Iris pigment epithelial cell (primary cell): ENCODE measurements around the gene MED14.

Experiments used
- DNase-seq: peaks from one replicate; pipeline ENCODE4 v3.0.0-alpha.2; 2011; ENCODE audit warnings: low read depth

Gene MED14

DNA sequence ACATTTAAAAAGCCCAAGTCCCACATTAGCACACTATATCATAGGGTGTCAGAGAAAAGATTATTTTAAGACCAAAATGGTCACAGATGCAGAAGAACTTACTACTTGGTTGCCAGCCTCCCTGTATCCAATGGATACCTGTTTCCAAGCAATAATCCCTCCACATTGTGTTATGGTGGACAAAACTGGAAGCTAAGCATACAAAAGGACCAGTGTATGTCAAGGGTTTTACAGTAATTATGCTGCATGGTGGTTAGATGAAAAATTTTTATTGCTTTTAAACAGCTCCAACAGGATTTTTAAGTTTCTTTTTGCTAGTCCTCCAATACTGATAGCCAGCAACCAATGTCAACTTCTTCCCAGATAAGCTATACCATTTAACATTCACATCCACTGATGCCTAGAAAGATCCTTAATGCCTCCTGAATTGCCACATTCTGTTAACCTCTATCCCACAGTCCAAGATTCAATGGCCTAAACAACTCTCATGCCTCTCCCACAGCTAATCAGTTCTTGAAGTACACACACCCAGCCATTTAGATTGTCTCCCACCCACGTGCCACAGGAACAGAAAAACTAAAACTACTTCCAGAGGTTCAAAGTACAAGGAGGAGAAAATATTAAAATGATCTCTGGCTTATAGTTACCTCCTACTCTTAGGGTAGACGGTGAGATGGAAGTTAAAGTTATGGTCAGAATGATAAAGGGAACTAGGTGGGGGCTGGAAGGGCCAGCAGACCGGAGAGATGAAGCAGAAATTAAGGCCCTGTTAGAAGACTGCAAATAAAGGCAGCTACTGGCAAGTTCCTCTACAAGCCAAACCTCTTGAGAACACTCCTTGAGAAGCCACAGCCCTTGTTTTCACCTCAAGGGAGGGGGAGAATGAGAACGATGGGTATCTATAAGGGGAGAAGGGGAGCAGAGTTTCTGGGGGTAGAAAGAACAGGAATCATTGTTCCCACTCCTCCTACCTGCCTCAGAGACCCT lies 5.5 kb downstream of the MED14 start:
- DNase-seq = no peak

DNA sequence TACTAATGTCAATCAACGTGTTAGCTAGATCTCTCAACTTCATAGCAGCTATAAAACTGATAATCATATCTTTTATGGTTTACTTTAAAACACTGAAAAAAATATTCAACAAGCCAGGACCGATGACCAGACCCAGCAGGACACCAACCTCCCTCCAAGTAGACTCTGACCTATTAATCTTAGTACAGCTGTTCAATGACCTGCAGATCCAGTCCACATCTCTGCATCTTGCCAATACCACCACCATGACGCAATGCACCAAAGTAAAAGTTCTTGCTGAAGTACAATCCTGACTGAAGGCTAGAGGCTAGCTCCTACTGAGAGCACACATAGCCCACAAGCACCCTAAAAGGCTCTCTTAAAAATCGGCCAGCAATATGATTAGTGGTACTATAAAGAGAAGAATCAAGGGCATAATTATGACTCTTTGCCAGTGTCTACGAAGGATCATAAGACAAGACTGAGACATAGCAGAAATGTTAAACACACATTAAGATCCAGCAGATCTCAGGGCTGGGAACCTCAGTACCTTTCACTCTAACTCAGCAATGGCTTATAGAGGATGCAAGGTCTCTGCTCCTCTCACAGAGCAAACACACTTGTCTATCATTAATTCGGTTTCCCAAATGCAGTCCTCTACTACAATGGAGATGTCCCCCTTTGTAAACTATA lies 7.6 kb downstream of the MED14 start:
- peak; percentile 30 for DNase-seq

DNA sequence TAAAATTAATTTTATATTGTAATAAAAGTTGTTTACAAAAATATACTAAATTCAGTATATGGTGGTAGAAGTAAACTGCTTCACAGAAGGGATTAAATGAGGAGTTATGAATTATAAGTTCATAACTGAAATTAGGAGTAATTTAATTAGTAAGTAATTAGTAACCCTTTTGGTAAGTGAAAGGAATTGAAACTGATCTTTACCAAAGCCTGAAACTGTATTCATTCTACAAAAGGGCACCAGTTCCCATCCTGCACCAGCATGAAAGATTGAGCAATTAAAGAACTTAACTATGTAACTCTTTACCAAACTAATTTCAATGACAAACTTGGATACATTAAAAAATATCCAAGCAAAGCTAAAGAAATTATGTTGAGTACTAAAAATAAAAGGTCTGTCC lies 8.2 kb downstream of the MED14 start:
- DNase-seq = no peak

DNA sequence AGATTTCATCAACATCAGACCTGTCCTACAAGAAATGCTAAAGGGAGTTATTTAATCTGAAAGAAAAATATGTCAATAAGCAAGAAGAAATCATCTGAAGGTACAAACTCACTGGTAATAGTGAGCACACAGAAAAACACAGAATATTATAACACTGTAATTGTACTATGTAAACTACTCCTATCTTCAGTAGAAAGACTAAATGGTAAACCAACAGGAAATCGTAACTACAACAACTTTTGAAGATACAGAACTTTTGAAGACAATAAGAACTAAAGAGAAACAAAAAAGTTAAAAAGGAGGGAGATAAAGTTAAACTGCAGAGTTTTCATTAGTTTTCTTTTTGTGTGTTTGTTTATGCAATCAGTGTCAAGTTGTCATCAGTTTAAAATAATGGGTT lies 12.4 kb downstream of the MED14 start:
- DNase-seq = no peak

DNA sequence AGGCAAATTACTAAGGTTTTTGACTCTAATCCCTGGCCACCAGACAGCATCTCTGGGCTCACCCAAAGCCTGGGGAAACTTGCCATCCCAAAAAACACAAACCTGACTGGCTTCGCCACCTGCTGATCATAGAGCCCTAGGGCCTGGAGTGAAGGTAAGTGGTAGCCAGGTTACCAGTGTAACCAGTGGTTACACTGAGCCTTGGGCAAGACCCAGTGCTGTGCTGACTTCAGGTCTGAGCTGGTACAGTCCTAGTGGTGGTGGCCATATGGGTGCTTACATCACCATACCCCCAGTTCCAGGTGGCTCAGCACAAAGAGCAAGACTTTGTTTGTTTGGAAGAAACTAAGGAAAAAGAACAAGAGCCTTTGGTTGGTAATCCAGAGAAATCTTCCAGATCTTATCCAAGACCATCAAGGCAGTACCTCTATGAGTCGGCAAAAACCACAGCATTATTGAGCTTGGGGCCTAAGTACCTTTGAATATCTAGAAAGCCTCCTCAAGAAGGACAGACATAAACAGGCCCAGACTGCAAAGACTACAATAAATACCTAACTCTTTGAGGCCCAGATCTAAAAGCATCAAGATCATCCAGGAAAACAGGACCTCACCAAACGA lies 13.7 kb downstream of the MED14 start:
- no peak for DNase-seq

DNA sequence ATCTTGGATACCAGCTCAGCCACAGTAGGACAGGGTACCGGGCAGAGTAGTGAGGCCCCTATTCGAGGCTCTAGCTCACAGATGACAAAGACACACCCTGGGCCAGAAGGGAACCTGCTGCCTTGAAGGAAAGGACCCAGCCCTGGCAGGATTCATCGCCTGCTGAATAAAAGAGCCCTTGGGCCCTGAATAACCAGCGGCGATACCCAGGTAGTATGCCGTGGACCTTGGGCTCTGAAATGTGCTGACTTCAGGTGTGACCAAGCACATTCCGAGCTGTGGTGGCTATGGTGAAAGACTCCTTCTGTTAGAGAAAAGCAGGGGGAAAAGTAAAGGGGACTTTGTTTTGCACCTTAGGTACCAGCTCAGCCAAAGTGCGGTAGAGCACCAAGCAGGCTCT lies 14.6 kb downstream of the MED14 start:
- DNase-seq = no peak

DNA sequence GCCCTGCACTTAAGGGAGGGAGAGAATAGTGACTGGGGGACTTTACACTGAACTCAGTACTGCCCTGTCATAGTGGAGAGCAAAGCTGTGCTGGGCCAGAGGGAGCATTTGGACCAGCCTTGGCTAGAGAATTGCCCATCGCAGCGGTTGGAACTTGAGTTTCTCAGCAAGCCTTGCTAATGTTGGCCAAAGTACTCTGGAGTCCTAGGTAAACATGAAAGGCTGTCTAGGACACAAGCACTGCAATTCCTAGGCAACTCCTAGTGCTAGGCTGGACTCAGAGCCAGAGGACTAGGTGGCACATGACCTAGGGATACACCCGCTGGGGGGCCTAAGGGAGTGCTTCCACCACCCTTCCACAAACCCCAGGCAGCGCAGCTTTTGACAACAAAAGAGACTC lies 15.0 kb downstream of the MED14 start:
- no peak for DNase-seq

DNA sequence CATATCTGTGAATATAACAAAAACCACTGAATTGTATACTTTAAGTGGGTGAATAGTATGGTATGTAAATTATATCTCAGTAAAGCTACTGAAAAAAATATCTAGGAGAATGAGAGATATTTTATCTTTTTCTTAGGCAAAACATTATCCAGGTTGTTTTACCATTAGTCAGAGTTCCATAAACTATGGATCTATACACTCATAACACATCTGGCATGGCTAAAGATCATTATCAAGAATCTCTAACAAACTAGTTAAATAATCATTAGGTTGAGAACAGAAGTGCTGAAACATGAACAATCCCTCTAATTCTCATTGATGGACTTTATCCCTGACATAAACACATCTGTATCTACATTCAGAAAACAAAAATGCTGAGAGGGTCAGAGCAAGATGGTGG lies 15.6 kb downstream of the MED14 start:
- DNase-seq = no peak

DNA sequence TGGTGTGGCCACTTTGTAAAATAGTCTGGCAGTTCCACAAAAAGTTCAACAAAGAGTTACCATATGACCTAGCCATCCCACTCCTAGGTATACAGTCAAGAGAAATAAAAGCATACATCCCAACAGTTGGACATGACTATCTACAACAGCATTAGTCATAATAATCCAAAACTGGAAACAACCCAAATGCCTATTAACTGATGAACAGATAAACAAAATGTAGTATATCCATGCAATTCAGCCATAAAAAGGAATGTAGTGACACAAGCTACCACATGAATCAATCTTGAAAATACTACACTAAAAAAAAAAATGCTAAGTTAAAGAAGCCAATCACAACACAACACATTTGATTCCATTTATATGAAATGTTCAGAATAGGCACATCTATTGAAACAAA lies 16.1 kb downstream of the MED14 start:
- peak; percentile 82 for DNase-seq

DNA sequence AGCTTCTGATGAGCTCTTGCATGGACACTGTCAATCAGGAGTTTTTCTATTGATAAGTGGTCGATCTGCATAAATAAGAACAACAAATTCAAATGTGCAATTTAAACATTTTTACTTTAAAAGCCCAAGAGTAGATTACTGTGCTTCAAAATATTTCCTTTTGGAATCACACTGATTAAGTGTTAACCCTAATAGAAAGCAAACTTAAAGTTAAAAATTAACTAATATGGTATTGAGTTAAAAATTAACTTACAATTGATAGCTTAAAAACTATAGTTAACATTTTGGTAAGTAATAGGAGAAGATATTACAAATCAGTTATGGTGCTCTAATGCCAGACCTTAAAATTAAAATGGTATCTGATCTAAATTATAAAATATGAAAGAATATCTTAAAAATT lies 25.9 kb downstream of the MED14 start:
- DNase-seq = no peak

DNA sequence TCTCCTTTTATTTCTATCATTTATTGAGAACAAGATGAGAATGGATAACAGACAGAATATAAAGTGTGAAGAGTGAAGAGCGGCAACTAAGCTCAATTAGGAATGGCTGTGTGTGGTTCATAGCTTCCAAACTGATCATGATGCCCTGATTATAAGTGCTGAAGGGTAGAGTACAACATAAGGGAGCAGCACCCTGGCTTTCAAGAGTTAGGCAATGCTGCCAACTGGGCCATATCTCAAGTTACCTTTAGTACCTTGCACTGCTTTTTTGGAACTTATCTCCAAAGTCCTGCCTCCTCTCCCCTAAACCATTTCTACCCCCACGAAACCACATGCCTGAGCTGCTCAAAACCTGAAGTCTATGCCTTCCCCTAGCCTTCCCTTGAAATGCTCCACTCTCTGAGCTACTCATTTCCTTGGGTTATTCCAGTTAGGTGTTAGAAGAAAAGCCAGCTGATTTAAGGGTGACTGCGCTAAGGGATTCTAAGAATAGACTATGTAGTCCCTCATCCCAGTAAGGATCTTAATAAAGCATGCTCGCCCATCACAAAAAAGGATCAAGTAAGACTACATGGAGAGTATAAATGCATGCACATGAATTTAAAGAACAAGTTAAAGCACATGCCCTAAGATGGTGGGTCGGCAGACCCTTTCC lies 29.6 kb downstream of the MED14 start:
- no peak for DNase-seq

DNA sequence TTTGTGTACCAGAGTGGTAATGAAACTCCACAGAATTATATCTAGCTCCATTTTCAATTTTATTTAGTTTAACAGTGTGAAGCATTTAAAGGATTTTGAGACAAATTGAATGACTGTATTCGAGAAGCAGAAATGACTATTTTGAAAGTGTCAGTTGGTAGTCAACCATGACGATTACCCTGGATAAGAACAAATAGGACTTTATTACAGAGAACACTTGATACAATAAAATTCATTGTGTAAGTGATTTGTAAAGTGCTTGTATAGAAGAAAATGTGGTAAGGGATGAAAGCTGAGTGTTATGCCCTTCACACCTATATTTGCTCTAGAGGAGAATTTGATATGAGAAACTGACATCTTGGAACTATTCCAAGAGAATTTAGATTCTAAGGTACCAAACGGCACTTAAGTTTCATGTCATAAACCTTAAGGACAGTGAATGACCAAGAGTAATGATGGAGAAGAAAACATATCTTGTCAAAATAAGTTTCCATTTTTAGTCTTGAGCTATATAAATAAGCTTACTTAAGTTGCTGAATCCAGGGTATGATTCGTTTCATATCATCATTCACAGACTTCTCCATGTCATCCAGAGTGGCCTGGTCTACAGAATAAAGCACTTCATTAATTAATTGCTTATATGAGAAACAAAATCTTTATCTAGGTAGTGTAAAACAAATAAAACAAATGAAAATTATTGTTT lies 34.6 kb downstream of the MED14 start:
- no peak for DNase-seq

DNA sequence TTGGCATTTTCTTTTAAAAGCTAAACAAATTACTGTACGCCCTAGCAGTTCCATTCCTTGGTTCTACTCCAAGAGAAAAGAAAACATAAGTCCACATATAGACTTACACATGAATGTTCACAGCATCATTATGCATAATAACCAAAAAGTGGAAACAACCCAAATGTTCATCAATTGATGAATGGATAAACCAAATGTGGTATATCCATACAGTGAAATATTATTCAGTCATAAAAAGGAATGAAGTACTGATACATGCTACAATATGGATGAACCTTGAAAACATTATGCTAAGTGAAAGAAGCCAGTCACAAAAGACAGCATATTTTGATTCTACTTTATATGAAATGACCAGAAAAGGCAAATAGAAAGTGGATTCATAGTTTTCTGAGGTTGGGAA lies 36.5 kb downstream of the MED14 start:
- DNase-seq = no peak

DNA sequence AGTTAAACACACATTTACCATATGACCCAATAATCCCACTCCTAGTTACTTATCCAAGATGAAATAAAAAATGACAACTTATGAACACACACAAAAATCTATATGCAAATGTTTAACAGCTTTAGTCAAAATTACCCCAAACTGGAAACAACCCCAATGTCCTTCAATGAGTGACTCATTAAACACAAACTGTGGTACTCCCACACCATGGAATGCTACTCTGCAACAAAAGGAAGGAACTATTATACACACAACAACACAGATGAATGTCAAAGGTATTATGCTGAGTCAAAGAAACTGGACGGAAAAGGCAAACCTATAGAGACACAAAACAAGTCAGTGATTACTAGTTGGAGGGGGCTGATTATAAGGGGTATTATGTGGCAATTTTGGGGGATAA lies 40.5 kb downstream of the MED14 start:
- DNase-seq = peak; percentile 54

DNA sequence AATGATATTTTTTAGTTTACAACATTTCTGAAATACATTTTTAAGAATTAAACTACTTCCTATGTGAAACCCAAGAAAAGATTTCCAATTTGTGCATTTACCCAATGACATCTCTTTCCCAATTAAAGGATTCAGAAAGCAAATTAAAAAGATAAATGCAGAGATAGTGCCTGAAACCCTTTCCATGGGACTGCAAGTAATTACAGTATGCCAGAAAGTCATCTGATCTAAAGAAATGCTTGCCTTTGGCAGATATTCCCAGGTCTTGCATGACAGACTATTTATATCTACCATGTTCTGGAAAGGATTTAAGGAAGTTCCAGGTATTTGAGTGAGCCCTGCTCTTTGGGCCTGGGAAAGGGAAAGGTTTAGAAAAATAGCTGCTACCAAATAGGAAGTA lies 46.4 kb downstream of the MED14 start:
- no peak for DNase-seq

DNA sequence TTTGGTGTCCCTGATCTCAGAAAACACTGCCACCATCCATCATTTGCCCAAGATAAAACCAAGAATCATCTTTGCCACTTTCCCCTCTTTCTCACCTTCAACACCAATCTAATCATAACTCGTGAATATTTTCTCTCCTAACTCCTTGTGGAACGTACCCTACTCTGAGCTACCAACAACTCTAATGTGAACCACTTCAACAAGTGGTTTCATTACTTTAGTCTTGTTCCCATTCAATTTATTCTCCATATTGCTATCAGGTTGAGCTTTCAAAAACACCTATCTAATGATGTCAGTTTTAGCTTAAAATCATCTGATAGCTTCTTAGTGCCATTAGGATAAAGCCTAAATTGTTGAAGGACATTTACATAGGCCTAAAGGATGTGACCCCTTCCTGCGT lies 48.2 kb downstream of the MED14 start:
- no peak for DNase-seq

DNA sequence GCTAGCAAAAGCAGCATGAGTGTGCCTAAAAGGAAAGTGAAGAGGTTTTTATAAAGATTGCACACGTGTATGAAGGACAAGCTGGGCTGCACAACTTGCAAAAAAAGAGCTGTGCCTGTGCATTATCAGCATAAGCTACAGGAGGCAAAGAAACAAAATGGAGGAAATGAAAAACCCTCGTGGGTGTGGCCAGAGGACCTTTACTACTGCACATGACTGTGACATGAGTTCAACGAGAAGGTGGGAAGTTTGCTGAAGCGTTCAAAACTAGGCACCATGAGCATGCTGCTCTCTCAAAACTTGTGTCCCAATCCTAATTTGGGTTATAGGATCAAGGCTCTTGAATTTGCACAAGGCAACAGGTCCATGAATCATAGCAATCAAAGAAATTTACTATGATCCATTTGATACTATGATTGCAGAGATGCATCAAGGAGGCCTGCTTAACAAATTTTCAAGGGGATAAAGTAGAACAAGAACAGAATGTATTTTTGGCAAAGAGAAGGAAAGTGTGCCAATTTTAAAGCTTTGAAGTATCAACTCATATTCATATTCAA lies 49.9 kb downstream of the MED14 start:
- no peak for DNase-seq

DNA sequence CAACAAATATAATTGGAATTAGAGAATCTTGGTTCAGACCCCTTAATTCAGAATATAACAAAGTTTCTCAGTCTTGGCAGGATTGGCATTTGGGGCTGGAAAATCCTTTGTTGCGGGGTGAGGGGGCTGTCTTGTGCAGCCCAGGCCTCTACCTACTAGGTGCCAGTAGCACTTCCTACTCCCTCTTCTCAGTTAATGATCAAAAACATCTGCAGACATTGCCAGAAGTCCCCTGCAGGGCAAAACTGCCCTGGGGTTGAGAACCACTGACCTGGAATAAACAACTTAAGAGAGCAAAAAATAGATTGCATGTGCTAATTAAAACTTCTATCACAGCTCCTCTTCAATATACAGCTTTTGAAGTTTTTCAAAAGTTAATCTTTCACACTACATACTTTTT lies 51.2 kb downstream of the MED14 start:
- DNase-seq = no peak

DNA sequence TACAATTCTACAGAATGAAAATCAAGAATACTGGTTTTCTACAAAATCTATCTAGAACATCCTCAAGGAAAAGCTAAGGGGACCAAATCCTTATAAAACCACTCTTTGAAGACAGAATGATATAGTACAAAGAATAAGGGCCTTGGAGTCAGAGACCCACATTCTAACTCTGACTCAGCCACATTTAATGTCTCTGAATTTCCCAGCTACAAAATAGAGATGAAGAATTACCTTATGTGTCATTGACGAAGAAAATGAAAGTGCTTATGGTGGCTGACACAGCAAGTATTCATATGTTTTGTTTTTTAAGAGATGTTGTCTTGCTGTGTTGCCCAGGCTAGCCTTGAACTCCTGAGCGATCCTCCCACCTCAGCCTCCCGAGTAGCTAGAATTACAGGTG lies 52.1 kb downstream of the MED14 start:
- peak; percentile 14 for DNase-seq

DNA sequence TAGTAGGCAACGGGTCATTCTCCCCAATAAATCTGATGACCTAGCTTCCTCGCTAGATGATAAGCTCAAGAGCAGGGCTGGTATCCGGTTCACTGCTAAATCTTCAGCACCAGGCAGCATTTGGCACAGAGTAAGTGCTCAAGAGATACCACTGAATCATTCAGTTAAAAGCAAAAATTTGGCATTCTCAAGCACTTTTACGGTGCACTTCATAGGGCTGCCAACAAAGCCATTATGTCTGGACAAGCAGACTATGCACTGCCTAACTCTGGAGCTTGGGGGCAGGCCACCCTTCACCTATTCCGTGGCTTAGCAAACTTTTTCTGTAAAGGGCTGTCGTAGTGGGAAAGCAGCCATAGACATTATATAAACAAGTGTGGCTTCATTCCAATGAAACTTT lies 64.2 kb downstream of the MED14 start:
- no peak for DNase-seq

DNA sequence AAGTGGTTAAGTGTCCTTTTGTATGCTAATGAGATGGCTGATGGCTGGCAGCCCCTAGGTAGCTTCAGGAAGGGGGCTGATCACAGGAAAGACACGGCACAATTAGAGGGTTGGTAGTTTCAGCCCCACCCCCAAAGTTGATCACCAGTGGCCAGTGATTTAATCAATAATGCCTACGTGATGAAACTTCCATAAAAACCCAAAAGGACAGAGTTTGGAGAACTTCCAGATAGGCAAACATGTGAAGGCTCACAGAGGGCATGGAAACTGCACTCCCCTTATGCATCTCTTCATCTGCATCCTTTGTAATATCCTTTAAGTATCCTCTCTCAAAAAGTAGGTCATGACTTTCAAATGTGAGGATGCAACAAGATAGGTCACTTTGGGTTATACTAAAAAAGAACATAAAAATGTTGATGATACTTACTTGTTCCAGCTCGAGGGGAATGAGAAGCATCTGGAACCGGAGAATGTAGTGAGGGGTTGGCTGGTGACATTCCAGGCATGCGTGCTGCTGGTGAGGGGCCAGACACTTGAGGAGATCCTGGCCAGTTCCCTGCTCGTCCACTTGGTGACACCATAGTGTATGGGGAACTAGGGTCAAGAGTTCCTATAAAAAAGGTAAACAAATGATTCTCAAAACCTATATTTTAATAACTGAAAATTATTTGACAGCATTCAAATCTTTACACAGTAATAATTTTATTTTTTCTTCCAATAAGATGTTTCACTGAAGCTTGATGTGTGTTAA lies 71.3 kb downstream of the MED14 start:
- DNase-seq = peak; percentile 58
